HepG2 (cell line): ENCODE measurements around the gene ZDHHC14. TPM values are rescaled to one million over a fixed set of nuclear protein-coding genes. Genes with fewer than 3 reads are reported as not detected.

ENCODE experiments used
- ATF1 ChIP-seq: IDR thresholded peaks from 2 replicates; pipeline ENCODE4 v1.6.1; 2016; ENCODE audit warnings: mild to moderate bottlenecking, control low read depth
- BRD4 ChIP-seq: sonication (generic); formaldehyde crosslinking; IDR thresholded peaks from 2 replicates; pipeline ENCODE4 v1.4.0; 2020; ENCODE audit warnings: missing genetic modification reagents
- CCAR2 ChIP-seq: fragments of 200-400 bp; formaldehyde crosslinking; optimal IDR thresholded peaks from 2 replicates; pipeline ENCODE3; 2018; ENCODE audit warnings: low read depth, mild to moderate bottlenecking, low read length, moderate library complexity
- ELK4 ChIP-seq: sonication (generic); formaldehyde crosslinking; IDR thresholded peaks from 2 replicates; pipeline ENCODE4 v1.9.0; 2021; ENCODE audit warnings: missing genetic modification reagents, borderline replicate concordance
- GMEB2 ChIP-seq: IDR thresholded peaks from 2 replicates; pipeline ENCODE4 v1.6.1; 2016; ENCODE audit warnings: missing biosample characterization, missing genetic modification reagents, low read depth
- HDAC1 ChIP-seq: sonication (generic); formaldehyde crosslinking; IDR thresholded peaks from 2 replicates; pipeline ENCODE4 v1.5.1; 2020; ENCODE audit warnings: mild to moderate bottlenecking, missing genetic modification reagents
- HMG20A ChIP-seq: IDR thresholded peaks from 2 replicates; pipeline ENCODE4 v1.6.1; 2016; ENCODE audit warnings: borderline replicate concordance
- HOXD1 ChIP-seq: sonication (generic); formaldehyde crosslinking; IDR thresholded peaks from 2 replicates; pipeline ENCODE4 v1.5.0; 2020; ENCODE audit warnings: missing genetic modification reagents
- KDM5B ChIP-seq: sonication (generic); formaldehyde crosslinking; IDR thresholded peaks from 2 replicates; pipeline ENCODE4 v1.4.0; 2020; ENCODE audit warnings: missing genetic modification reagents, mild to moderate bottlenecking, borderline replicate concordance
- KLF12 ChIP-seq: sonication (generic); formaldehyde crosslinking; IDR thresholded peaks from 2 replicates; pipeline ENCODE4 v1.4.0; 2020; ENCODE audit warnings: missing genetic modification reagents, borderline replicate concordance
- MNT ChIP-seq: fragments of 450-650 bp; IDR thresholded peaks from 2 replicates; pipeline ENCODE4 v1.6.1; 2016
- MTA3 ChIP-seq: sonication (generic); formaldehyde crosslinking; IDR thresholded peaks from 2 replicates; pipeline ENCODE4 v1.4.0; 2020; ENCODE audit warnings: missing genetic modification reagents
- NR2F6 ChIP-seq, 2 experiments: IDR thresholded peaks; 2 replicates each; pipeline ENCODE4 v1.6.1; 2016; ENCODE audit warnings: antibody characterized with exemption in 1 of 2, mild to moderate bottlenecking in 1 of 2
- PHF21A ChIP-seq: sonication (generic); formaldehyde crosslinking; IDR thresholded peaks from 2 replicates; pipeline ENCODE4 v1.5.0; 2020; ENCODE audit warnings: mild to moderate bottlenecking, missing genetic modification reagents
- SMYD3 ChIP-seq: sonication (generic); formaldehyde crosslinking; IDR thresholded peaks from 2 replicates; pipeline ENCODE4 v1.8.1; 2023; ENCODE audit warnings: mild to moderate bottlenecking, missing genetic modification reagents
- STAT6 ChIP-seq: sonication (generic); formaldehyde crosslinking; IDR thresholded peaks from 2 replicates; pipeline ENCODE4 v1.4.0; 2020; ENCODE audit warnings: missing genetic modification reagents, mild to moderate bottlenecking, borderline replicate concordance
- TAF1 ChIP-seq: sonication (generic); formaldehyde crosslinking; IDR thresholded peaks from 2 replicates; pipeline ENCODE4 v1.4.0; 2020; ENCODE audit warnings: missing genetic modification reagents
- ZMAT5 ChIP-seq: sonication (generic); formaldehyde crosslinking; IDR thresholded peaks from 2 replicates; pipeline ENCODE4 v1.5.0; 2020; ENCODE audit warnings: mild to moderate bottlenecking, low read depth, missing genetic modification reagents, borderline replicate concordance
- ZNF12 ChIP-seq: sonication (generic); formaldehyde crosslinking; IDR thresholded peaks from 2 replicates; pipeline ENCODE4 v1.5.0; 2020; ENCODE audit warnings: missing genetic modification reagents
- ZNF17 ChIP-seq: sonication (generic); formaldehyde crosslinking; IDR thresholded peaks from 2 replicates; pipeline ENCODE4 v1.5.0; 2020; ENCODE audit warnings: mild to moderate bottlenecking, missing genetic modification reagents
- ZNF350 ChIP-seq: sonication (generic); formaldehyde crosslinking; IDR thresholded peaks from 2 replicates; pipeline ENCODE4 v1.4.0; 2020; ENCODE audit warnings: mild to moderate bottlenecking, low read depth, missing genetic modification reagents, borderline replicate concordance
- ZNF557 ChIP-seq: sonication (generic); formaldehyde crosslinking; IDR thresholded peaks from 2 replicates; pipeline ENCODE4 v1.4.0; 2020; ENCODE audit warnings: missing genetic modification reagents
- ZNF615 ChIP-seq: sonication (generic); formaldehyde crosslinking; IDR thresholded peaks from 2 replicates; pipeline ENCODE4 v1.5.0; 2020; ENCODE audit warnings: mild to moderate bottlenecking, missing genetic modification reagents, borderline replicate concordance
- polyA plus RNA-seq, 8 experiments: library from polyadenylated mRNA; depleted of rRNA in 3 of 8; stranded (reverse) in 7 of 8; unstranded in 1 of 8; fragments of >200 nt; fragmentation: Illumina TruSeq in 4 of 8; extraction: Trizol in 4 of 8; gene quantifications; 2 replicates each; pipeline versions ENCODE4 v1.2.1 to v1.2.3, GENCODE V29; 2011 to 2016; ENCODE audit warnings: low read depth in 4 of 8, missing spikeins in 1 of 8, mixed read lengths in 1 of 8; ENCODE audit not compliant: insufficient read depth in 1 of 8
- total RNA-seq, 5 experiments: library from RNA; depleted of rRNA; stranded (reverse); fragments of >200 nt; fragmentation: Illumina TruSeq; extraction: Trizol; gene quantifications; 2 replicates each; pipeline ENCODE4 v1.2.3, GENCODE V29; 2016; ENCODE audit warnings: low read depth in 1 of 5

Gene ZDHHC14
- total and polyA plus RNA-seq, 2 of the 13 experiments (the other 11 are each of a cell fraction or from before 2014, with no cell fraction given) = 3.7 to 9.5 TPM

GRCh38 chr6:157586476-157587126, 205.6 kb downstream of the ZDHHC14 start (continued):
- no peak for TF ChIP-seq ZNF12
- no peak for TF ChIP-seq ZNF557 (CRISPR knock-in tag)
- TF ChIP-seq ATF1 (CRISPR knock-in tag) = peak; percentile 42; the same call in 1 of the 2 replicates
- TF ChIP-seq CCAR2 = no peak
- no peak; the same call in 1 of the 2 replicates for TF ChIP-seq HOXD1 (CRISPR knock-in tag)
- TF ChIP-seq KLF12 (CRISPR knock-in tag) = no peak
- TF ChIP-seq ZNF615 (CRISPR knock-in tag) = no peak
- TF ChIP-seq HMG20A (CRISPR knock-in tag) = peak; percentile 34; the same call in 1 of the 2 replicates
- TF ChIP-seq HDAC1 = peak; percentile 78
- TF ChIP-seq ZMAT5 = no peak
- no peak for TF ChIP-seq MNT
- TF ChIP-seq PHF21A (CRISPR knock-in tag) = 0 out of 2 replicates have a peak, but pooled peaks have one; percentile 34
- no peak for TF ChIP-seq BRD4 (CRISPR knock-in tag)
- no peak for TF ChIP-seq STAT6 (CRISPR knock-in tag)
- no peak for TF ChIP-seq ELK4 (CRISPR knock-in tag)
- no peak for TF ChIP-seq TAF1 (CRISPR knock-in tag)
- TF ChIP-seq MTA3 (CRISPR knock-in tag) = no peak
- TF ChIP-seq NR2F6 (IDR thresholded peaks at IDR 0.05) = peak; percentile 59
- TF ChIP-seq NR2F6 (CRISPR knock-in tag; IDR thresholded peaks at IDR 0.05) = no peak
- no peak for TF ChIP-seq ZNF17 (CRISPR knock-in tag)
- no peak for TF ChIP-seq ZNF350 (CRISPR knock-in tag)
- no peak for TF ChIP-seq SMYD3 (CRISPR knock-in tag)
- TF ChIP-seq GMEB2 (CRISPR knock-in tag) = no peak
- no peak for TF ChIP-seq KDM5B
